VCaP (cell line): ENCODE measurements around the gene GPR179.

Experiments used
- H3K27ac ChIP-seq: fragments of 450-650 bp; 2 replicates; pipeline ENCODE4 v1.5.1; 2017
- TF ChIP-seq, protein P1 (sequence below): fragments of 450-650 bp; conservative IDR thresholded peaks from 2 replicates; pipeline ENCODE4 v1.5.1; 2017; ENCODE audit warnings: mild to moderate bottlenecking, moderate library complexity

GPR179 gene

DNA sequence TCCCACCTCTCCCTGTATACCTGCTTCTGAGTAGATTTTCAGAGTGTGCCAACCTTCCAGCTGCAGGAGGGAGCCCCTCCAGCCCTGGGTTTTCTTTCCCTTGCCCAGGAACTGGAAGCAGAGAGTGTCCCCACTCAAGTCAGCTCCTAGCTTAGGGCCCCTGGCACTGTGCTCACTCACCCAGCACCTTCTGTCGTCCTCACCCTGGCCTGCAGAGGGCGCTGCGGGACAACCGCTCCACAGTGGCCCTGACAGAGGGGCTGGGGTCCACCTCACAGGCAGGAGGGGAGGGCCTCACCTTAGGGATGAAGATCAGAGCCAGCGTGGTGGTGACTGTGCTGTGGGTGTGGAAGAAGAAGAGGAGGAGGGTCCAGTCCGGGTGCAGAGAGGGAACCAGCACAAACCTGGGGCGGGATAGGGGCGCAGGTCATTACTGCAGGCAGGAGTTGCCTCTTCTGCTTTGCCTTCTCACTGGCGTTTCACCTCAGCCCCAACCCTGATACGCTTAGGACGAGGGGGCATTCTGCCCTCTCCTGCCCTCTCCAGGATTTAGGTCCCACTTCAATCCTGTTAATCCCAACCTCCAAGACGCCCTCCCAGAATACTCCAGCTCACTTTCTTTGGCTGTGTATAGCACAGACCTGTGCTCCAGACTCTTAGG lies 10.0 kb downstream of the GPR179 start:
- TF ChIP-seq, protein P1, sequence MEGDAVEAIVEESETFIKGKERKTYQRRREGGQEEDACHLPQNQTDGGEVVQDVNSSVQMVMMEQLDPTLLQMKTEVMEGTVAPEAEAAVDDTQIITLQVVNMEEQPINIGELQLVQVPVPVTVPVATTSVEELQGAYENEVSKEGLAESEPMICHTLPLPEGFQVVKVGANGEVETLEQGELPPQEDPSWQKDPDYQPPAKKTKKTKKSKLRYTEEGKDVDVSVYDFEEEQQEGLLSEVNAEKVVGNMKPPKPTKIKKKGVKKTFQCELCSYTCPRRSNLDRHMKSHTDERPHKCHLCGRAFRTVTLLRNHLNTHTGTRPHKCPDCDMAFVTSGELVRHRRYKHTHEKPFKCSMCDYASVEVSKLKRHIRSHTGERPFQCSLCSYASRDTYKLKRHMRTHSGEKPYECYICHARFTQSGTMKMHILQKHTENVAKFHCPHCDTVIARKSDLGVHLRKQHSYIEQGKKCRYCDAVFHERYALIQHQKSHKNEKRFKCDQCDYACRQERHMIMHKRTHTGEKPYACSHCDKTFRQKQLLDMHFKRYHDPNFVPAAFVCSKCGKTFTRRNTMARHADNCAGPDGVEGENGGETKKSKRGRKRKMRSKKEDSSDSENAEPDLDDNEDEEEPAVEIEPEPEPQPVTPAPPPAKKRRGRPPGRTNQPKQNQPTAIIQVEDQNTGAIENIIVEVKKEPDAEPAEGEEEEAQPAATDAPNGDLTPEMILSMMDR, result peak; percentile 80
- no peak overlapping the region for H3K27ac ChIP-seq

DNA sequence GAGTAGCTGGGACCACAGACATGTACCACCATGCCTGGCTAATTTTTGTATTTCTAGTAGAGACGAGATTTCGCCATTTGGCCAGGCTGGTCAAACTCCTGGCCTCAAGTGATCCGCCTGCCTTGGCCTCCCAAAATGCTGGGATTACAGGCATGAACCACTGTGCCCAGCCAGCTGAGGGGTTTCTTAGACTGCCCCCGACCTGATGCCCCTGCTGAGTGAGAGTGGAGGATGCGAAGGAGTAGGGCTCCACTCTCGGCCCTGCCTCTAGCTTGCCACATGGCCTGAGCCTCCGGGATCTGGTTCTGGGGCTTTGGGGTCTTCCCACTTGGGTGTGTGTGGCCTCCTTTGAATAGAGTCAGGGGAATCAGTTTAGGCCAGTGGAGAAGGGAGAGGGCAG lies 11.0 kb downstream of the GPR179 start:
- no peak overlapping the region for H3K27ac ChIP-seq
- TF ChIP-seq, protein P1, result no peak

- H3K27ac ChIP-seq, result no peak overlapping the region
- TF ChIP-seq, protein P1, result no peak
These were observed 12.8 kb downstream of the GPR179 start for GRCh38 chr17:38330941-38331411.

DNA sequence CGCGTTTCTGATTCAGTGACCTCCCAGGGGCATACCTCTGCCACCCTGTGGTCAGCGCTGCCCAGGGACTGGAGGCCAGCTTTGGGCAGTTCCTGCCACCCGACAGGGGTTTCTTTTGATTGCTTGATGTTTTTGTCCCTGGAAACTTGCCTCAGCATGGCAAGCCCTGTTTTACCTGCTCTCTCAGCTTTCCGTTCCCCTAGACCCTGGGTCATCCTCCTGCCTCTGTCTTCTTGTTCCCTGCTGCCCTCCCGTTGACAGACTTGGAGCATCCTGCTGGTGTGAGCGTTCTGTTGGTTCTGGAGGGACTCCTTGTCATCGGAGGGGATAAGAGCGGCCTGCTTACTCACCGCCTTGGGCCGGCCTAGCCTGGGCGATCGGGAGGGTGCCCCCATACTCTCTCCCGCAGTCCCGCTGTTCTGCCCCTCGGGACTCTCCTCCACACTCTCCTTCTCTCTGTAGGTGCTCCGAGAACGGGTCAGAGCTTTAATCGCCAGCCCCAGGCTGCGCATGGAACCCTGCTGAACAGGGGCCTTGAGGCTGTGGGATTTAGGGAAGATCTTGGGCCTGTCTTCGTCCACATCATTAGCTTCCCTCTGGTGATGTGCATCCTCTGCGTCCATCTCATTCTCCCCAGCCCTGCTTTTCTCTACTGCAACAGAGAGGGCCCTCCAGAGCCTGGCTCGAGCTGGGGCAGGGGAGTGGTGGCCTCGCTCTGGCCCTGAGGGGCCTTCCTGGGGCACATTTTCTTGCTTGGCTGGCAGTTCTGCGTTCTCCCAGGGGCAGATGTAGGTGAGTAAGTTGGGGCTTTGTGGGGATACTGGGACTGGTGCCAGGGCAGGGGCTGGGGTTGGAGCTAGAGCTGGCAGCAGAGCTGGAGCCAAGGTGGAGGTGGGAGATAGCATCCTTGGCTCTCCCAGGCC lies 13.7 kb downstream of the GPR179 start:
- TF ChIP-seq, protein P1, result no peak
- H3K27ac ChIP-seq, result peak overlapping the region; percentile 88

DNA sequence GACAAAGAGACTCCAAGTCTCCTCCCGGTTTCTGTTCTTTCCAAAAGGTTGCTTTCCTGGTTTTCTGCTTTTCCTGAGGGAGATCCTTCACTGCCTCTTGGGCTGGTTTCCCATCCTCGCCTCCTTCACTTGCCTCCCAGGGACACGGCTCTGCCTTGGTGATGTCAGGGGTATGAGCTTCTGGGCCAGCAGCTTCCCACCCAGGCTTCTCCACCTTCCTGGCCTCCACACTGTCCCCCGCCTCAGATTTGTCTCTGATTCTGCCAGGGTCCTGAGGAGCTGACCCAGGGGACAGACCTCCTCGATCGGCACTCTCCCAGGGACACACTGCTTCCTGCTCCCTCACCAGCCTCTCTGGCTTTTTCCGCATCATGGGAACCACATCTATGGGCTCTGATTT lies 14.5 kb downstream of the GPR179 start:
- peak overlapping the region; percentile 88 for H3K27ac ChIP-seq
- TF ChIP-seq, protein P1, result no peak

- TF ChIP-seq, protein P1, result no peak
- peak overlapping the region; percentile 88 for H3K27ac ChIP-seq
These were observed 15.1 kb downstream of the GPR179 start for GRCh38 chr17:38328620-38329019.

DNA sequence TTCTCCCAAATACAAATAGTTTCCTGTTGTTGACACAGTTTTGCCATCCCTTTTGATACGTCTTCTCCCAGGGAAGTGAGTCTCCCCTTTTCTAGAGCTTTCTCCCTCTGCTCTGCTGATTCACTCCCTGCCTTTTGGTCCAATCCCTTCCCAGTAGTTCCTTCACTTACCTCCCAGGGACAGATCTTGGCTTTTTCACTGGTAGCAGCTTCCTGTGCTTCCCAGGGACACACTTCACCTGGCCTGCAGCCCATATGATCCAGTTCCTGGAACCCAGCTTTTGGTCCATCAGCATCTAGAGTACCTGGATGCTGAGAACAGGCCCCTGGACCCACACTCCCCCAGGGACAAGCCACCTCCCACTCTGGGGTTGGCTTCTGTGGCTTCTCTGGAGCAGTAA lies 15.8 kb downstream of the GPR179 start:
- TF ChIP-seq, protein P1, result no peak
- peak overlapping the region; percentile 88 for H3K27ac ChIP-seq
